Measurements from ENCODE around the gene VAX1. TPM values are rescaled to one million over a fixed set of nuclear protein-coding genes. Genes with fewer than 3 reads are reported as not detected.
"Not testable (repeated sequence)": the region's sequence is repeated elsewhere in the genome, so short reads cannot be mapped to it uniquely, and the experiment has no call there.

VAX1 gene, protein sequence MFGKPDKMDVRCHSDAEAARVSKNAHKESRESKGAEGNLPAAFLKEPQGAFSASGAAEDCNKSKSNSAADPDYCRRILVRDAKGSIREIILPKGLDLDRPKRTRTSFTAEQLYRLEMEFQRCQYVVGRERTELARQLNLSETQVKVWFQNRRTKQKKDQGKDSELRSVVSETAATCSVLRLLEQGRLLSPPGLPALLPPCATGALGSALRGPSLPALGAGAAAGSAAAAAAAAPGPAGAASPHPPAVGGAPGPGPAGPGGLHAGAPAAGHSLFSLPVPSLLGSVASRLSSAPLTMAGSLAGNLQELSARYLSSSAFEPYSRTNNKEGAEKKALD
- total RNA-seq, result not detected
- polyA plus RNA-seq, result not detected

DNA sequence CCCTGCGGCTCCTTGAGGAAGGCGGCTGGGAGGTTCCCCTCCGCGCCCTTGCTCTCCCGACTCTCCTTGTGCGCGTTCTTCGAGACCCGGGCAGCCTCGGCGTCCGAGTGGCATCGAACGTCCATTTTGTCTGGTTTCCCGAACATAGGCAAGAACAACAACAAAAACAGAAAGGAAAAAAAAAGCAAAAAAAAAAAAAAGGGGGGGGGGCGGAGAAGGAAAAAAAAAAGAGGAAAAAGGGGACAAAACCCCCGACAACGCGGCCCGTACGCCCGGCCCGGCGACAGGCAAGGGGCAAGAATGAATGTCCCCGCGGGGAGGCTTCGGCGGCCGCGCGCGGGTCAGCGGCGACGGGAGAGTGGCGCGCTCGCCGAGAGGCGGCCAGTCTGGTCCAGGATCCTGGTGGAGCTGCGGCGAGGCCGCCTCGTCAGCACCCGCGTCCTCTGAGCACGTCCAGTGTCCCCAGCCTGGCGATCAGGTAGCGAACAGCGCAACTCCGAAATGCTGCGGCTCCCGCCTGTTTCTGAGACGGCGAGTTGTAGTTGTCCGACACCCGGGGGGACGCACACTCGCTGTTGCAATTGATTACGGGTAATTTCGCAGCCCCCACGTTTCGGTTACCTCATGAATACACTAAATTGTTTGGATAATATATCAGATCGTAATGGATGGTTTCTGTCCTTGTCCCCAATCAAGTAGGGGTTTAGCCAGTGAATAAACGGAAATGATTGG lies at the start of gene VAX1:
Gene VAX1, minus strand, starts transcription at position 360 of the 732 bp plus-strand sequence. Its CDS starts 214 bp downstream, at position 146.
- FAIRE-seq, result no peak
- DNase-seq, result peak in 2 of 6 donors; percentile 62 to 67
- Histone ChIP-seq H3K4me1 (peaks cover 0 to 5% (median 0%) of the 10 kb centered on the region in 3 donors), H3K4me3 (peak within 1 kb of the TSS in 3 of 4 donors; percentile 8 to 56 (median 36)), H3K27ac (no peak within 1 kb of the TSS), H3K36me3 (no peaks in the 10 kb centered on the region), H3K27me3 (peaks cover 2 to 55% (median 13%) of the 10 kb centered on the region in 4 donors), H3K9me3 (no peaks in the 10 kb centered on the region)
- no peak for TF ChIP-seq CTCF (IDR thresholded peaks at IDR 0.05)
- peak in 3 of 4 donors; percentile 28 to 50 (median 32) for ATAC-seq
- WGBS, 2 donors, result 6 to 8% methylated on average over 64 of the region's 65 CpGs
- intact Hi-C loops (cut with DNase I), result no loop called here

DNA sequence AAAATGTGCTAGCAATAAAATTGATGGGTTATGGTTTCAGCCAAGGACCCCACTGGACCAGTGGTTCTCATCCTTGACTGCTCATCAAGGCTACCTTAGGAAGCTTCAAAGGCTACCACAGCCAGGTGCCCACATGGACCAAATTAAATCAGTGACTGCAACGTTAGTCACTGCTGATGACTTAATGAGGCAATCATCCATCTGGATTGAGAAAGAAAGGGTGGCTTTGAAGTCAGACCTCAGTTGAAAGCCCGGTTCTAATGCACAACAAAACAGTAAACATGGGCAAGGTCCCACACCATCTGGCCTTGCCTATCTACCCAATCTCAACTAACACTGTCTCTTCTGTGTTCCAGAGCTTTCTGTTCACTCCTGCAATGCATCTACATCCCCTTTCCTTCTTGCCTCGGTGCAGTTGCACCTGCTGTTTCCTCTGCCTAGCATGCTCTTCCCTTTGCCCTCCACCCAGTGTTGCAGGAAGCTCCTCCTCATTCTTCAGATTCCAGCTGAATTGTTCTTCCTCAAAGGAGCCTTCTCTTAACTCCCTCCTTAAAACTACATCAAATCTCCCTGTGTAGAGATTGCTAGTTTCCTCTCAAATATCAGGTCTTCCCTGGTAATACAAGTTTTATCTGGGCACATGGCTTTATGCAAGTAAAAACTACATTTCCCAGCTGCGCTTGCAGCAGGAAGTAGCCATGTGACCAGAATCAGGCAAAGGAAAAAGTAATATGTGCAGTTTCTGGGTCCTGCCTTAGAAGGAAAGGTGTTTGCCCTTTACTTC lies 49.0 kb upstream of the VAX1 start:
- Histone ChIP-seq H3K27ac (no peak overlapping the region), H3K9me3 (no peaks in the 10 kb centered on the region), H3K4me3 (no peak overlapping the region), H3K27me3 (no peaks in the 10 kb centered on the region), H3K36me3 (no peaks in the 10 kb centered on the region), H3K4me1 (no peaks in the 10 kb centered on the region)
- ATAC-seq, result no peak
- FAIRE-seq, result no peak
- DNase-seq, result no peak
- WGBS, 2 donors, result 50 to 60% methylated on average over 4 of the region's 4 CpGs
- intact Hi-C loops (cut with DNase I), result no loop called here
- no peak for TF ChIP-seq CTCF (IDR thresholded peaks at IDR 0.05)

GRCh38 chr10:117185817-117186216 lies 47.7 kb upstream of the VAX1 start:
- intact Hi-C loops (cut with DNase I); ATAC-seq; H3K27me3 ChIP-seq; DNase-seq; H3K27ac ChIP-seq; FAIRE-seq; H3K4me3 ChIP-seq; H3K4me1 ChIP-seq; H3K36me3 ChIP-seq; H3K9me3 ChIP-seq: not testable (repeated sequence)
- 93% methylated on average over 4 of the region's 4 CpGs for WGBS, 2 donors

DNA sequence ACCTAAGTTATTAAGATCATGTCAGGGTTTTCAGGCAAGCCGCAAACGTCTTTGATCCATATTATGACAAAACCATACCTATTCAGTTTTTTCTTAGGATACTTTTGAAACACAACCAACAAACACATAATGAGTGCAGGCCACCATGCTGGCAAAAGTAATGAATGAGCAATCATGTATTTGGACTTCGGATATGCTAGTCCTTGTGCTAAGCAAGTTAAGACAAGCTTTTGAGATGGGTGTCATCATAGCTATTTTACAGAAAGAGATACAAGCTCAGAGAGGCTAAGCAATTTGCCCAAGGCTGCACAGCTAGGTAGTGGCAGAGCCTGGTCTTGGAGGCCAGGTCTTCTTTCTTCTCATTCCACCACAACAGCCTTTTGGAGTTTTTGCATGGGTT lies 46.8 kb upstream of the VAX1 start:
- H3K27me3 ChIP-seq, result no peaks in the 10 kb centered on the region
- FAIRE-seq (no peak), DNase-seq (no peak), ATAC-seq (no peak)
- WGBS, 2 donors, result 64 to 68% methylated on average over 3 of the region's 3 CpGs
- intact Hi-C loops (cut with DNase I), result no loop called here
- H3K27ac ChIP-seq, result no peak overlapping the region
- H3K4me1 ChIP-seq, result no peaks in the 10 kb centered on the region
- no peak overlapping the region for H3K4me3 ChIP-seq
- TF ChIP-seq CTCF (IDR thresholded peaks at IDR 0.05), result no peak
- H3K9me3 ChIP-seq, result no peaks in the 10 kb centered on the region
- H3K36me3 ChIP-seq, result no peaks in the 10 kb centered on the region

DNA sequence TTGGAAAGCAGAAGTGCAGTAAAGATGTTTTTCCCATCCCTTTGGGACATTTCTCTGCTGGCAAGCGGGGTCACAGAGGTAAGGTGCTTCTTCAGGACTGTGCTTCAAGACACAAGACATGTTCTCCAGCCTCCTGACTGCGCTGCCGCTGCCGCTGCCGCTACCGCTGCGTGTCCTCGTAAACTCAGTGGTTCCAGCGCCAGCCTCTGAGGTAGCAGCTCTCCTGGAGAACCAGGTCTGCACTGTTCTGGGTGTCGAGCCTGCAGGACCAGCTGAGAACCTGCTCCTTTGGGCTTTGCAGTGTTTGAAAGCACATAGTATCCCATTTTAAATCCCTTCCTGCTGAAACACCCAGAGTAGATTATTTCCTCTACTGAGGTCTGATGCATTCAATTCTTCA lies 46.2 kb upstream of the VAX1 start:
- no peak for DNase-seq
- FAIRE-seq, result no peak
- 85 to 89% methylated on average over 10 of the region's 10 CpGs for WGBS, 2 donors
- no peak for ATAC-seq
- Histone ChIP-seq H3K4me3 (no peak overlapping the region), H3K9me3 (no peaks in the 10 kb centered on the region), H3K27ac (no peak overlapping the region), H3K36me3 (no peaks in the 10 kb centered on the region), H3K4me1 (no peaks in the 10 kb centered on the region), H3K27me3 (no peaks in the 10 kb centered on the region)
- TF ChIP-seq CTCF (IDR thresholded peaks at IDR 0.05), result no peak
- intact Hi-C loops (cut with DNase I), result no loop called here

All from pancreas (tissue), 10 donors.